NOMO-1 treated with dmso at 0.1 percent for 144 hours (cell line): Measurements from ENCODE around the gene TOP2A.
"Not testable (repeated sequence)": the region's sequence is repeated elsewhere in the genome, so short reads cannot be mapped to it uniquely, and the experiment has no call there.

Experiments
- DNase-seq: peaks from one replicate; lab custom pipeline; 2025; ENCODE audit not compliant: unreplicated experiment; lab: John Stamatoyannopoulos, UW

The TOP2A gene

DNA sequence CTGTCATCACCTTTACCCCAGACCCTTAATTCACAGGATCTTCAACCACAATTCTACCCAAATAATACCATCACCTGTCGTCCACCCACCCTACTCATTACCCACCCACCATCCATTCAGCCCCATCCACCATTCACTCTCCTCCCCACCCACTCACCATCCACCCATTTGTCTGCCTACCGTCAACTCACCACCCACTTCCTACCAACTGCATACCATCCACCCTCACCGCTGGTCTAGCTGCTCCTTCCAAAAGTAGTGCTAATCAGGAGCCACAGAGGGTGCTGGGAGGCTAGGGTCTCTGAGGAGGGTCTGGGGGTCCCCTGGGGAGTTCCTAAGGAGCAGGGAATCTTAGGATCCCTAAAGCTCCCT lies 13.5 kb upstream of the TOP2A start:
- DNase-seq, result no peak

DNA sequence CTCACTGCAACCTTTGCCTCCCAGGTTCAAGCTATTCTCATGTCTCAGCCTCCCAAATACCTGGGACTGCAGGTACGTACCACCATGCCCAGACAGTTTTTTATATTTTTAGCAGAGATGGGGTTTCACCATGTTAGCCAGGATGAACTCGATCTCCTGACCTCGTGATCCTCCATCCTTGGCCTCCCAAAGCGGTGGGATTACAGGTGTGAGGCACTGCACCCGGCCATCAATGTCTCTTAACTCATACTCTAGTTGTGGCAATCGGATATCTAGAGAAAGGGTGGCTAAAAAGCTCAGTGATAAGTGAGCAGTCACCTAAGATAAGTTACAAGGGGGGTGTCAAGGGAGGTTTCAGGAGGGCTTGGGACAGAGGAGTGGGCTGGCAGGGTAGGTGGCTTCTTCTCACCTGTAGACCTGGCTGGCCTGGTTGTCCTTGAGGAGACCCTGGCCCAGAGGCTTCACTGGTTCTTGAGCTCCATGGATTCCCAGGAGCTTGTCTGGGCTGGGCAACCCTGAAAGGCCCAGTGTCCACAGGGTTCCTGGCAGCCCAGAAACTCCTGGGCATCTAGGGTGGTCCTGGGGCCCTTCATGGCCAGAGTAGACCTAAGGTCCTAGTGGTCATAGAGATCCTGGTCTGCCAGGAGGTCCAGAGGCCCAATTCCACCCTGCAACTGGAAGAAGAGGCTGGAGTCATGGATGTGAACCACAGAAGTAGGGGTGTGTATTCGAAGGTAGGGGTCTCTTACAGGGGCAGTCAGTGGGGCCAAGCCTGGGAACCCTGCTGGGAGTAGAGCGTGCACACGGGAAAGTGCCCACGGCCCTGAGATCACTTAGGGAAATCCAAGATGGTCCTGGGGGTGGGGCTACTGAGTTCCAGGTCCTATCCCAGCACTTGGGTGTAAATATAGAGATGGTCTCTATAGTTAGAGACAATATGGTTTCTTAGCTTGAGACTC lies 12.9 kb upstream of the TOP2A start:
- no peak for DNase-seq

DNA sequence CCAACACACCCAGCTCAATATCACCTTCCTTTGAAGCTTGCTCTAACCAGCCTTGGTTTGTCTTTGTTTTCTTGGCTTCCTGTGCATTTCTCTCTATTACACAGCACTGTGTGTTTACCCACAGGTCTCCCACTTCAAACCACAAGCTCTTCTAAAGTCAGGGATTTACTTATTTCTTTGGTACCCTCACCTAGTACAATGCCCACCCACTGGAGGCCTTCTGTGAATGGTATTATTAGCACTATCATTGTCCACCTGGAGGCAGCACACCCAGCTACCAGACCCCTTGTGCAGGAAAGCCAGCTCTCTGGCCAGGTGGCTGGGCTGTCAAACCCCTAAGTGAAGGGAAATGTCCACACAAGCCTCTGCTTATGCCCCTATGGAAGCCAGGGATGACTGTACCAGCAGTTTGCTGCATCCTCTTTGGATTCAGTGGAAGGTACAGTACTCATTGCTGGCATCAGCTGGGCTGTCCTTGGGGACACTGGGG lies 9.4 kb upstream of the TOP2A start:
- DNase-seq, result no peak

DNA sequence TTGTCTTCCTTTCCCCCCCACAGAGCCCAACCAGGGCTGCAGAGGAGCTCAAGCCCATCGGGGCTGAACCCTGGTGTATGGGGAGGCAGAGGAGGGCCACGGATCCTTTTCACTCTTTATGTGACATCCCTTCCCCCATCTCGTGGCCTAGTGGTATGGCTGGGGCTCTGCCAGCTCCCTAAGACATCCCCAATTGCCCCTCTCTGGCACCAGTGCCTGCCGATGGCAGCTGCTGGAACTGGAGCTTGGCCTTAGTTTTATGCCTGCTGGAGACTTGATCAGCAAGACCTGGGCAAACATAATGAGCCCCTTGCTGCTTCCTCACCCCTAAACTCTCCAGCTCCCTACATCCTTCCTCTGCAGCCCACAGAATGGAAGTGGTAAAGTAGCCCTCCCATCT lies 8.0 kb upstream of the TOP2A start:
- no peak for DNase-seq

DNA sequence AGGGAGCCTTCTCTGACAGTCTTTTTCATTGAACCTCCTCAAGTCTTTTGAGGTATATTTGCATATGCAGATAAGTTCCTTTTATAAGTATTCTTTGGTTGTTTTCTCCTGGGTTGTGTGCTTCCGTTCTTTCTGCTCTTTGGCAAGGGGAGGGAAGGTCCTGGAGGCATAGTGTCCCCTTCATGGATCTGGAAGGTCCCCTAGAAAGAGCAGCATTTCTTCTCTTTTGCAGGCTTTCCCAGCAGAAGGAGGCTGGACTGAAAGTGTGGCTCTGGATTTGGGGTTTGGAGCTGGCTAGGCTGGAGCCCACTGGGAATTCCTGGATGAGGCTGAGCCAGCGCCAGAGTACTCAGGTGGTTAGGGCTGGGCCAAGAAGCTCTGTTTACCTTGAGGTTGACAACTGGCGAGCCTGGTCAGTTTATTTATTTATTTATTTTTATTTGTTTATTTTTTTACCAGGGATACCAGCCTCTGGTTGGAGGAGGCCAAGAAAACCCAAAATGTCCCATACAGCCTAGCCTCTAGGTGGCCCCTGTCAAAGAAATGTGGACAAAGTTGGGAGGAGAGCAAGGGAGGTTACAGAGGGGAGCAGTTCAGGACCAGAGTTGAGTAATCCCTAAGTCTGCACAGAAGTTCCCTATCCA lies 5.4 kb upstream of the TOP2A start:
- DNase-seq, result no peak

DNA sequence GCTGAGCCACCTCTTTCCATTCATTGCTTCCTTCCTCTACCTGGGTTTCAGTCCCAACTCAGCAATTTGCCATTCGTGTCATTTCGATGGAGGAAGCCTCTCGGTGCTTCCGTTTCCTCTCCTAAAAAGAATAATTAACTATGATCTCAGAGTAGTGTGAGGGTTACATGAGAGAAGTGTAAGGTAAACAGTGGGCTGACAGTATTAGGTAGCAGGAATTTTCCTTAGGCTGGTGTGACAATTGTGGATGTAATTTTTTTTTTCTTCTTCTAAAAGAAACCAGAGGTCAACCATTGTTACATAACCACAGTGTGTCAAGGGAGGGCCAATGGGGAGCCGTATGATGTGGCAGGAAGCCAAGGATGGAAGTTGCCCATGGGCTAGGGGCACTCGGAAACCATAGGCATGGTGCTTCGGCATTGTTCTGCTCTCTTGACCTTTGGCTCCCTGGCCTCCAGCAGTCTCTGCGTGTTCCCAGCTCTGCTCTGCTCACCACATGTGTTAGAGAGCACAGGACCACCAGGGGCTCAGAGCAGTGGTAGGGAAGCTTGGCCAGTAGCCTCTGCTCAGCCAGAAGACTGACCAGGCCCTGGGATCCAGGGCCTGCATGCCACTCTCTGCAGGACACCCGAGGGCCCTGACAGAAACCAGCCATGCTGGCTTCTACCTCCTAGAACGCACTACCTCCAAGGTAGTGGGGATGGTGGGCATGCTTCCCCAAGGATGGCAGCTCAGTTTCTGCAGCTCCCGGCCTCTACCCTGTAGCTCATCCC lies 2.0 kb upstream of the TOP2A start:
- DNase-seq, result peak; percentile 27

DNA sequence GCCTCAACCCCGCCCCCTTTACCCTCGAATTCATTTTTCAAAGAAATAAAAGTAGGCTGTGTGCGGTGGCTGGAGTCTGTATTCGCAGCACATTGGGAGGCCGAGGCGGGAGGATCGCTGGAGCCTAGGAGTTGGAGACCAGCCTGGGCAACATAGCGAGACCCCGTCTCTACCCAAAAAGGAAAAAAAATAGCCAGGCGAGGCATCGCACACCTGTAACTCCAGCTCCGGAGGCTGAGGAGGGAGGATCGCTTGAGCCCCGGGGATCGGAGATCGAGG lies 671 bp upstream of the TOP2A start:
- no peak for DNase-seq

DNA sequence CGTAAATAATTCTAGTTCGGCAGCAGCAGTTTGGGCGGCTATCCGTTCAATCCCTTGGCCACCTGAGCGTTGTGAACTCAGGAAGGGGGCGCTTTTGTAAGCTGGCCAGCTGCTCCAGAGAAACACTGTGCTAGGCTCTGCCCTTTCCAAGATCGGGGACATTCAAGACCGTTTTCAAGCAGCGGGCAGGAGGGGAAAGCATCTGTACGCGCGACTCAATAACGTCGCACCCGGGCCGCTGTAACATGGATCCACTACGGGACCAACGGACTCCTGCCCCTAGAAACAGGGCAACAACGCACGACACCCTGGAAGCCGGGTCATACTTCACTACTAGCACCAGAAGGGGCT lies 463 bp downstream of the TOP2A start:
- DNase-seq, result no peak

DNA sequence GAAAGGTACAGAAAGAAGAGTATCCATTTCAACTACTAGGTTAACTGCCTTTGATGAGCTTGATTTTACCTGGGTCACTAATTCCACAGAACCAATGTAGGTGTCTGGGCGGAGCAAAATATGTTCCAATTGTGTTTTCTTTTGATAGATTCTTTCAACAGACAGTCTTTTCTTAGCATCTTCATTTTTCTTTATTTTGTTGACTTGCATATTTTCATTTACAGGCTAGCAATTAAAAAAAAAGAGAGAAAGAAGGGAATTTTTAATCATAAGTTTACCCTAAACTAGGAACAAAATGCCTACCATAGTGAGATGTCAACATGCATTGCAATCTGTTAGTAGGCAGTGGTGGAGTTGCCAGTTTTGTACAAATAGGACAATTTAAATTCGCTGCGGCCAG lies 1.0 kb downstream of the TOP2A start:
- DNase-seq, result no peak

DNA sequence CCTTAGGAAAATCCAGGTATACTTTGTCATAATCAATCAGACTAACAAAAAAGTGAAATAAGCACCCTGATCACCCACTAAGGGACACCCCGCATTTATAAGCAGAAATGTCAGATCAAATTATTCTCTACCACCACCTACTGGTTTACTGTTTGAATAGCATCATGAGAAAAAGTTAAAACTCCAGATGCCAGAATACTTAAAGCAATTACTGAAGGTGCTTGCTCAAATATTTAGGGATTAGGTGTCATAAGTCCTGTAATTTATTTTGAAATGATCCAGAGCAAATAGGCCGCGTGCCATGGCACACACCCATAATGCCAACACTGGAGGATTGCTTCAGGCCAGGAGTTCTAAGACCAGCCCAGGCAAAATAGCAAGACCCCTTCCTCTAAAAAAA lies 2.3 kb downstream of the TOP2A start:
- DNase-seq, result no peak

DNA sequence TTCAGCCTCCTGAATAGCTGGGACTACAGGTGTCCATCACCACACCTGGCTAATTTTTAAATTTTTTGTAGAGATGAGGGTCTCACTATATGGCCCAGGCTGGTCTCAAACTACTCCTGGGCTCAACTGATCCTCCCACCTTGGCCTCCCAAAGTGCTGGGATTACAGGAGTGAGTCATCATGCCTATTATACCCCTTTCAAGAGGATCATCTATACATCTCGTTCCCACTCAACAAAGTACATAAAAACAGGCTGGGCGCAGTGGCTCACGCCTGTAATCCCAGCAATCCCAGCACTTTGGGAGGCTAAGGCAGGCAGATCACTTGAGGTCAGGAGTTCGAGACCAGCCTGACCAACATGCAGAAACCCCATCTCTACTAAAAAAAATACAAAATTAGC lies 3.4 kb downstream of the TOP2A start:
- DNase-seq, result not testable (repeated sequence)

DNA sequence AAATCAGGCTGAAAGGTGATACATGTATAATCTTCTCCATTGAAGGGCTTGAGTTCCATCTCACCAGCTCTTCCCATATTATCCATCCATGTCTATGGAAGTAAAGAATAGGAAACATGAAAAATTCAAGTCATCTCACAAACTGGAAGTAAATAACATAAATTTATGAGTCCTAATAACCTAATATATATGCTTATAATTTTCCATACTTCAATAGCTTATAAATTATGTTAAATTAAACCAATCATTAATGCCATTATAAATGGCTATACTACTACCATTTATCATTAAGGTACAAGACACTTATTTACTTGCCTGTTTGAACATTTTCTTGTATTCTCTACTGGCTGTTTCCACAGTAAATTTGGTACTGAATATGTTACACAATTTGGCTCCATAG lies 4.8 kb downstream of the TOP2A start:
- DNase-seq, result no peak

DNA sequence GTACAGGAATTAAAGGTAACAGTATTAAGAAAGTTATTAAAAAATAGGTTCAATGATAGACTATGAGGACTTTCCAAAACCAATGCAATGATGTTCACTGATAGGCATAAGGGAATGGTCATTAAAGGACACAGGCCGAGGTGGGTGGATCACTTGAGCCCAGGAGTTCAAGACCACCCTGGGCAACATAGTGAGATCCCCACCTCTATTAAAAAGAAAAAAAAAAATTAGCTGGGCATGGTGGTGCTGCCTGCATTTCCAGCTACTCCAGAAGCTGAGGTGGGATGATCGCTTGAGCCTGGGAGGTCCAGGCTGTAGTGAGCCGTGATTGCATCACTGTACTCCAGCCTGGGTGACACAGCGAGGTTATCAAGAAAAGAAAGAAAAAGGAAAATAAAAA lies 5.9 kb downstream of the TOP2A start:
- no peak for DNase-seq

DNA sequence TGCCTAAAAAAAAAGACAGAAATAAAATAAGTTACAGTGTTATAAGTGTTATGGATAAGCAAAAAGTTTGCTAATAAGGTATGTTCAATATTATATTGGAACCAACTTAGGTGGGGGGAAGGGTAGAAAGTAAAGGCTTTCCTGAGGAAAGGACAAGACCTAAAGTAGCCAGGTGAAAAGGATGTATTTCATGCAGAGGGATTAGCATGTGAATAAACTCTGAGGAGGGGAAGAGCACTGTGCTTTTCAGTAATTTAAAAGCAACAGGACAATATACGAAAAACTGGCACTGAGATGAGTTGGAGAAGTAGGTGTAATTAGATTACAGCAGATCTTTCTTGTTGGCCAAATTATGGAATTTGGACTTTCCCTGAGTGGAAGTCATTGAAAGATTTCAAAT lies 7.6 kb downstream of the TOP2A start:
- no peak for DNase-seq

DNA sequence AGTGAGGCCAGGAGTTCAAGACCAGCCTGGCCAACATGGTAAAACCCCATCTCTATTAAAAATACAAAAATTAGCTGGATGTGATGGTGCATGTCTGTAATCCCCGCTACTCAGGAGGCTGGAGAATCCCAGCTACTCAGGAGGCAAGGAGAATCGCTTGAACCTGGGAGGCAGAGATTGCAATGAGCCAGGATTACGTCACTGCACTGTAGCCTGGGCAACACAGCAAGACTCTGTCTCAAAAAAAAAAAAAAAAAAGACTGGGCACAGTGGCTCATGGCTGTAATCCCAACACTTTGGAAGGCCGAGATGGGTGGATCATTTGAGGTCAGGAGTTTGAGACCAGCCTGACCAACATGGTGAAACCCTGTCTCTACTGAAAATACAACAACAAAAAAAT lies 8.2 kb downstream of the TOP2A start:
- not testable (repeated sequence) for DNase-seq

DNA sequence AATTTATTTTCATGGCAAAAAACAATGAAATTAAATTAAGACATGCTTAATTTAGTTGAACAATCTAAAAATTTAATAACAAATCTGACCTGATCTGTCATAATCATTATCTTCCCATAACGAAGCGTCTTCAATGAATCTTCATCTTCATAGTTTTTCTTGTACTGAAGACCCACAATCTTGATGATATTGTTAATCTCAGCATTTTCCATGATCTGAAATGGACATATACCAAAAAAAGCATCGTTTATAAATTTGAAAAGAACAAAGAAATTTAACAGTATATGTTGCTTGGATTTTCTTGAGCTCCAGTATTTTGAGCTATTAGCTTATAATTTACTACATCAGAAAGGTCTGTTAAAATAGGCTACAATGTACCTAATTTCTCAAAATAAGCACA lies 10.2 kb downstream of the TOP2A start:
- no peak for DNase-seq

DNA sequence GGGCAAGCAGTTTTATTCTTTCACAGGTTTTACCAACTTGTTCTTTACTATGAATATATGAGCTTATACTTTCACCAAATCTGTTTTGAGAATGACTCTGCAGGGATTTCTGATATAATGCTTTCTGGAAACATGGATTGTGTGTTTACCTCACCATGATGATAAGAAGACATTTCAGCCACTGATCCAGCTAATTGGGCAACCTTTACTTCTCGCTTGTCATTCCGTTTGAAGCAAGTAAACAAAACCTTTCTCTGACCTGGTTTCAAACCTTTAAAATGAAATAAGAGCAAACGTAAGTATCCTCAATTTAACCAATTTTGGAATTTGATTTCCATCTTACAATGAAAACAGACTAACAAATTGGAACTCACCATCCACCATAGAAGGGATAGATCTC lies 13.7 kb downstream of the TOP2A start:
- DNase-seq, result no peak

DNA sequence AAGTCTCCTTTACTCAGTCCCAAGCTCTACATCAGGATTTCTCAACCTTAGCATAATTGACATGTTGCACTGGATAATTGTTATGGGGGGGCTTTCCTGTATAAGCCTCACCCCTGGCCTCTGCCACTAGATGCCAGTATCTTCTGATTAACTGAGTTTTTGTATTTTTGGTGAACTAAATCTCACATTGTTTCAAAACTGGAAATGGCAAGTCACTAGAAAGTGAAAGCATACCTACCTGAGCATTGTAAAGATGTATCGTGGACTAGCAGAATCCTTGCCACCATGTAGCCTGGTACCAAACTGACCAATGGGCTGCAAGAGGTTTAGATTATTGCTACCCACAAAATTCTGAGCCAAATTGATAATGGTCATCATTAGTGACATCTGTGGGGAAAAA lies 15.0 kb downstream of the TOP2A start:
- no peak for DNase-seq

DNA sequence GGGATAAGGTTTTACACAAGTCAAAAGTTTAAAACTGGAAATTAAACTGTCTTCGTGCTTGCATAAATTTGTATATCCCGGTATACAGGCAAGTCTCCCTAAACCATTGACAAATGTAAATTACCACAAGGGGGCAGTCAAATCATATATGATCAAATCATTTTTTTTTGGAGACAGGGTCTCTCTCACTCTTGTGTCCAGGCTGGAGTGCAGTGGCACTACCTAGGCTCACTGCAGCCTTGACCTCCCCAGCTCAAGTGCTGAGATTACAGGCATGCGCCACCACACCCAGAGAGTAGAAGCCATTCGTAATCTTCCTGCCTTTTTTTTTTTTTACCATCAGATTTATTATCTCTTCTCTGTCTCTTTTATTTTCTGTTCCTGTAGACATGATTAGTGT lies 18.5 kb downstream of the TOP2A start:
- DNase-seq, result peak; percentile 3

DNA sequence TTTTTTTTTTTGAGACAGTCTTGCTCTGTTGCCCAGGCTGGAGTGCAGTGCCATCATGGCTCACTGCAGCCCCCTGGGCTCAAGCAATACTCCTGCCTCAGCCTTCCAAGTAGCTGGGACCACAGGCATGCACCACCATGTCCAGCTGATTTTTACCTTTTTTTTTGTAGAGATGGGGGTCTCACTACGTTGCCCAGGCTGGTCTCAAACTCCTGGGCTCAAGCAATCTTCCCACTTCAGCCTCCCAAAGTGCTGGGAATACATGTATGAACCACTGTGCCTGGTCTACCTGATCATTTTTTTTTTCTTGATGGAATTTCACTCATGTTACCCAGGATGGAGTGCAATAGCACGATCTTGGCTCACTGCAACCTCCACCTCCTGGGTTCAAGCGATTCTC lies 31.1 kb downstream of the TOP2A start:
- not testable (repeated sequence) for DNase-seq

DNA sequence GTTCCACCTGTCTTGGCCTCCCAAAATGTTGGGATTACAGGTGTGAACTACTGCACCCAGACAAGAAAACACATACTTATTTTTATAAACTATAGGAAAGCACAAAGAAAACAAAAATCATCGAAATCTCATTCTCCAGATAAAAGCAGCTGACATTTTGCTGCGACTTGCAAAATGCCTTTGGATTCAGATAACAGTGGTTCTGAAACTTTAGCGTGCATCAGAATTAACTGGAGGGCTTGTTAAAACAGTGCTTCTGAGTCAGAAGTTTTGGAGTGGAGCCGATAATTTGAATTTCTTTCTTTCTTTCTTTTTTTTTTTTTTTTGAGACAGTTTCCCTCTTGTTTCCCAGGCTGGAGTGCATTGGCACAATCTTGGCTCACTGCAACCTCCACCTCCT lies 35.4 kb downstream of the TOP2A start:
- no peak for DNase-seq

DNA sequence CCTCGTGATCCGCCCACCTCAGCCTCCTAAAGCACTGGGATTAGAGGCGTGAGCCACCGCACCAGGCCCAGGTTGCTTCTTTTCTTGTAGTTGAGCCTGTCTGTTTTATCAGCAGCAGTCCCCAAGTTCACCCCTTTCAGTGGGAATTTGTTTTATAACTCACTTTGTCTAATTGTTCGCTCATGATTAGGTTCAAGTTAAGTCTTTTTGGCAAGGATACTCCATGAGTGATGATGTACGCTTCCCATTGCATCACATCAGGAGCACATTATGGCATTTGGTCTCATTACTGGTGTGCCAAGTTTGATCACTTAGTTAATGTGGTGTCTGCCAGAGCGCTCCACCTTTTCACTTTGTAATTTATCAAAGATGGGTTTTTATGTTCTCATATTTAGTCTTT lies 38.7 kb downstream of the TOP2A start:
- DNase-seq, result no peak
